Left lobe of liver (tissue), 2 donors: ENCODE measurements around the gene ELK3. TPM values are rescaled to one million over a fixed set of nuclear protein-coding genes. Genes with fewer than 3 reads are reported as not detected.
"Not testable (repeated sequence)": the region's sequence is repeated elsewhere in the genome, so short reads cannot be mapped to it uniquely, and the experiment has no call there.

ENCODE experiments used
- ATAC-seq: fragments of 200-7000 bp; cut with Tn5 transposase; one replicate; pipeline ENCODE4 v1.9.1; 2020; ENCODE audit warnings: mild to moderate bottlenecking, moderate library complexity
- DNase-seq: peaks from one replicate; pipeline ENCODE4 v3.0.0-alpha.2; 2020; ENCODE audit warnings: low spot score
- total RNA-seq: library from RNA; stranded (reverse); gene quantifications from one replicate; pipeline ENCODE4 v1.2.1, GENCODE V29; 2021
- donor health status: DM: no; HTN: no; CAD: no; lungs with moderate emphysema.
- donor health status: DM: no; HTN: yes; CAD: no.

Gene ELK3
- total RNA-seq, 1 donor from 2014 or later: 6.6 TPM

- ATAC-seq (no peak), DNase-seq (no peak)
Observed at GRCh38 chr12:96294831-96295230, 100.7 kb downstream of the ELK3 start.

GRCh38 chr12:96295532-96296160 lies 101.5 kb downstream of the ELK3 start:
- DNase-seq (no peak), ATAC-seq (no peak)

GRCh38 chr12:96297504-96297903 lies 103.3 kb downstream of the ELK3 start:
- DNase-seq (no peak), ATAC-seq (no peak)

GRCh38 chr12:96300064-96300463 lies 105.9 kb downstream of the ELK3 start:
- no peak for DNase-seq
- no peak for ATAC-seq

- DNase-seq: no peak
- ATAC-seq: no peak
Observed at GRCh38 chr12:96301732-96302131, 107.6 kb downstream of the ELK3 start.

GRCh38 chr12:96302687-96303310 lies 108.6 kb downstream of the ELK3 start:
- DNase-seq (no peak), ATAC-seq (no peak)

- DNase-seq (no peak), ATAC-seq (peak; percentile 28)
Observed at GRCh38 chr12:96303653-96304052, 109.5 kb downstream of the ELK3 start.

- ATAC-seq: no peak
- no peak for DNase-seq
Observed at GRCh38 chr12:96305665-96306064, 111.5 kb downstream of the ELK3 start.

- ATAC-seq (no peak), DNase-seq (no peak)
Observed at GRCh38 chr12:96308881-96309280, 114.7 kb downstream of the ELK3 start.

GRCh38 chr12:96310067-96310466 lies 115.9 kb downstream of the ELK3 start:
- no peak for DNase-seq
- no peak for ATAC-seq

GRCh38 chr12:96311191-96311590 lies 117.0 kb downstream of the ELK3 start:
- DNase-seq: no peak
- ATAC-seq: no peak

- no peak for DNase-seq
- no peak for ATAC-seq
Observed at GRCh38 chr12:96313606-96314005, 119.4 kb downstream of the ELK3 start.

GRCh38 chr12:96314723-96315122 lies 120.5 kb downstream of the ELK3 start:
- no peak for ATAC-seq
- no peak for DNase-seq

GRCh38 chr12:96315741-96316481 lies 121.7 kb downstream of the ELK3 start:
- not testable (repeated sequence) for DNase-seq, ATAC-seq

GRCh38 chr12:96317801-96318200 lies 123.6 kb downstream of the ELK3 start:
- not testable (repeated sequence) for DNase-seq

More at GRCh38 chr12:96317801-96318200, 123.6 kb downstream of the ELK3 start:
- not testable (repeated sequence) for ATAC-seq

Other genes starting within 250 kb of the ELK3 start
- gene HAL, start 198.0 kb upstream of the ELK3 start, total RNA-seq: 210 TPM
- gene LTA4H, start 158.8 kb upstream of the ELK3 start, total RNA-seq: 17.7 TPM
- 8.2 TPM for gene CDK17, start 206.1 kb downstream of the ELK3 start, total RNA-seq